C4-2B (cell line): ENCODE data around the gene KAZN.
A peak's percentile ranks its signal among the peaks of the same experiment; 100 is the strongest.

ENCODE experiments used
- H3K27ac ChIP-seq: fragments of 450-650 bp; 2 replicates; pipeline ENCODE4 v1.5.1; 2017
- CTCF ChIP-seq: fragments of 450-650 bp; conservative IDR thresholded peaks from 2 replicates; pipeline ENCODE4 v1.5.1; 2017; ENCODE audit warnings: mild to moderate bottlenecking
- ZFX ChIP-seq: fragments of 450-650 bp; IDR thresholded peaks from 2 replicates; pipeline ENCODE4 v1.6.1; 2017

KAZN gene

GRCh38 chr1:15152318-15153183 is 554.1 kb downstream of the KAZN start:
- H3K27ac ChIP-seq = peak overlapping the region; percentile 75
- TF ChIP-seq CTCF (peak; percentile 71), ZFX (no peak)

GRCh38 chr1:15153184-15153841 is 554.8 kb downstream of the KAZN start, which contains the start of gene TMEM51:
TMEM51 (plus strand) TSS chr1:15153747; CDS start chr1:15215088, 61,341 bp downstream.
- peak within 1 kb of the TSS; percentile 75 for H3K27ac ChIP-seq
- TF ChIP-seq CTCF = no peak
- TF ChIP-seq ZFX = no peak

- peak overlapping the region; percentile 75 for H3K27ac ChIP-seq
- TF ChIP-seq ZFX = no peak
- TF ChIP-seq CTCF = peak; percentile 75
These were observed 555.5 kb downstream of the KAZN start for GRCh38 chr1:15153842-15154479.

- TF ChIP-seq CTCF = no peak
- TF ChIP-seq ZFX = no peak
- H3K27ac ChIP-seq = no peak overlapping the region
These were observed 556.1 kb downstream of the KAZN start for GRCh38 chr1:15154480-15155036.

- TF ChIP-seq CTCF (no peak), ZFX (no peak)
- H3K27ac ChIP-seq = no peak overlapping the region
These were observed 556.7 kb downstream of the KAZN start for GRCh38 chr1:15155191-15155590.

- H3K27ac ChIP-seq = no peak overlapping the region
- TF ChIP-seq ZFX = no peak
- TF ChIP-seq CTCF = no peak
These were observed 557.6 kb downstream of the KAZN start for GRCh38 chr1:15155888-15156741.
